A673 (cell line): Measurements from ENCODE around the gene ZNF599.

ENCODE experiments used
- EZH2 ChIP-seq: fragments of 200-600 bp; sonication (generic); IDR thresholded peaks from 2 replicates; pipeline ENCODE4 v1.6.1; 2017; ENCODE audit warnings: borderline replicate concordance, low read depth, mild to moderate bottlenecking, mixed read lengths, antibody characterized with exemption, low read length; ENCODE audit not compliant: poor library complexity, severe bottlenecking
- TF ChIP-seq, protein P1 (sequence below): fragments of 300-800, 200-600 bp; sonication (generic); conservative IDR thresholded peaks from 2 replicates; pipeline ENCODE4 v1.5.1; 2017; ENCODE audit warnings: low read depth, mild to moderate bottlenecking, antibody characterized with exemption, low read length, moderate library complexity, mixed read lengths

DNA sequence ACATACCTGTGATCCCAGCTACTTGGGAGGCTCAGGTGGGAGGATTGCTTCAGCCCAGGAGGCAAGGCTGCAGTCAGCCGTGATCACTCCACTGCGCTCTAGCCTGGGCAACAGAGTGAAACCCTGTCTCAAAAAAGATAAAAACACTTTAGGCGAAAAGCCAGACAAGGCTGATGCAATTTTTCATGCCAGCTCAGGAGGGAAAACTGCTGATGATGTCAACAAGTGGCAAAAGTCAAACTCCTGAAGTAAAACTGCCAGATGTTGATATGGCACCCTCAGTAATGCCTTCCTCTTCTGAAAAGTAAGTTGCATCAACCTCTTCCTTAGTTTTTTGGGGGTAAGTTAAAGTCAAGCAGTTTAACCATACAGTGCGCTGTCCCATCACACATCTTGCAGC is 15.6 kb downstream of the ZNF599 start:
- TF ChIP-seq, protein P1, sequence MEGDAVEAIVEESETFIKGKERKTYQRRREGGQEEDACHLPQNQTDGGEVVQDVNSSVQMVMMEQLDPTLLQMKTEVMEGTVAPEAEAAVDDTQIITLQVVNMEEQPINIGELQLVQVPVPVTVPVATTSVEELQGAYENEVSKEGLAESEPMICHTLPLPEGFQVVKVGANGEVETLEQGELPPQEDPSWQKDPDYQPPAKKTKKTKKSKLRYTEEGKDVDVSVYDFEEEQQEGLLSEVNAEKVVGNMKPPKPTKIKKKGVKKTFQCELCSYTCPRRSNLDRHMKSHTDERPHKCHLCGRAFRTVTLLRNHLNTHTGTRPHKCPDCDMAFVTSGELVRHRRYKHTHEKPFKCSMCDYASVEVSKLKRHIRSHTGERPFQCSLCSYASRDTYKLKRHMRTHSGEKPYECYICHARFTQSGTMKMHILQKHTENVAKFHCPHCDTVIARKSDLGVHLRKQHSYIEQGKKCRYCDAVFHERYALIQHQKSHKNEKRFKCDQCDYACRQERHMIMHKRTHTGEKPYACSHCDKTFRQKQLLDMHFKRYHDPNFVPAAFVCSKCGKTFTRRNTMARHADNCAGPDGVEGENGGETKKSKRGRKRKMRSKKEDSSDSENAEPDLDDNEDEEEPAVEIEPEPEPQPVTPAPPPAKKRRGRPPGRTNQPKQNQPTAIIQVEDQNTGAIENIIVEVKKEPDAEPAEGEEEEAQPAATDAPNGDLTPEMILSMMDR: no peak
- TF ChIP-seq EZH2: no peak
